Measurements from ENCODE around the gene GRIP1.

The GRIP1 gene

DNA sequence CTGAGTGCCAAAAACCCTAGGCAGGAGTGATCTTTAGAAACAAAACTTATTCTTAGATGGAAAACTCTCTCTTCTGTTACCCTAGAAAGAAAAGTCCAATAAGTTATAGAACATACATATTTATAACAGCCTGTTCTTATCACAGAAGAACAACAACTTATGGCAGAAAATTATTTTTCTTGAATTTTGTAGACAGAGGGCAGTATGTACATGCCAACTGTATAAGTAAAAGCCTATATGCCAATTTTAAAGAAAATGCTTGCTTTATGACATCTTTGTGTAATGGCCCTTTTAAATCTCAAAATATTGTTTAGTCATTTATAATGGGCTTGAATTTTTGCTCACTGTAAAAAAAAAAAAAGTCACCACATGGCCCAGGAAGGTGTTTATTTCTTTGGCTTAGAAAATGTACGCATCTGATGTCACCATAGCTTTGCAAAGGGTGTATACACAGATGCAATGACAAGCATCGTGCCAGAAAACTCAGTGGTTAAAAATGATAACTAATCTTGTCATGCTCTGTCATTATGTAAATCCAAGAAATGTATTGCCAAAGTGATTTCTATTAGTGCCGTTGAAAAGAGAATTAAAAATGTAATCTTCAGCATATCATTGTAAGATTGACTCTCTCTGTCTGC lies 38.3 kb upstream of the GRIP1 start:
- no peak overlapping the region for H3K4me2 ChIP-seq (ENCODE audit: low read depth, low read length)
- H3K4me3 ChIP-seq (ENCODE audit: low read length): no peak overlapping the region
- DNase-seq: no peak
- H3K9me3 ChIP-seq (replicated peaks; ENCODE audit: insufficient read depth, low read length): no peaks in the 10 kb centered on the region
- no peaks in the 10 kb centered on the region for H3K27me3 ChIP-seq (replicated peaks; ENCODE audit: insufficient read depth, low read length)
- no peak overlapping the region for H3K9ac ChIP-seq (ENCODE audit: low read length)
- H3F3A ChIP-seq (ENCODE audit: insufficient read depth, low read length): peaks cover 6% of the 10 kb centered on the region; the same call in 1 of the 2 replicates
- no peaks in the 10 kb centered on the region for H4K20me1 ChIP-seq (ENCODE audit: insufficient read depth, low read length)
- no peaks in the 10 kb centered on the region for H3K9me2 ChIP-seq (replicated peaks; ENCODE audit: insufficient read depth, low read length)
- no peak overlapping the region for H3K27ac ChIP-seq (ENCODE audit: low read length)
- TF ChIP-seq, protein P1, sequence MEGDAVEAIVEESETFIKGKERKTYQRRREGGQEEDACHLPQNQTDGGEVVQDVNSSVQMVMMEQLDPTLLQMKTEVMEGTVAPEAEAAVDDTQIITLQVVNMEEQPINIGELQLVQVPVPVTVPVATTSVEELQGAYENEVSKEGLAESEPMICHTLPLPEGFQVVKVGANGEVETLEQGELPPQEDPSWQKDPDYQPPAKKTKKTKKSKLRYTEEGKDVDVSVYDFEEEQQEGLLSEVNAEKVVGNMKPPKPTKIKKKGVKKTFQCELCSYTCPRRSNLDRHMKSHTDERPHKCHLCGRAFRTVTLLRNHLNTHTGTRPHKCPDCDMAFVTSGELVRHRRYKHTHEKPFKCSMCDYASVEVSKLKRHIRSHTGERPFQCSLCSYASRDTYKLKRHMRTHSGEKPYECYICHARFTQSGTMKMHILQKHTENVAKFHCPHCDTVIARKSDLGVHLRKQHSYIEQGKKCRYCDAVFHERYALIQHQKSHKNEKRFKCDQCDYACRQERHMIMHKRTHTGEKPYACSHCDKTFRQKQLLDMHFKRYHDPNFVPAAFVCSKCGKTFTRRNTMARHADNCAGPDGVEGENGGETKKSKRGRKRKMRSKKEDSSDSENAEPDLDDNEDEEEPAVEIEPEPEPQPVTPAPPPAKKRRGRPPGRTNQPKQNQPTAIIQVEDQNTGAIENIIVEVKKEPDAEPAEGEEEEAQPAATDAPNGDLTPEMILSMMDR (IDR thresholded peaks at IDR 0.05; ENCODE audit: low read length): peak; percentile 32
- TF ChIP-seq EZH2phosphoT487 (IDR thresholded peaks at IDR 0.05; ENCODE audit: low read length): no peak
- H3K4me1 ChIP-seq (ENCODE audit: low read length): peaks cover 23% of the 10 kb centered on the region
- H3K79me2 ChIP-seq (ENCODE audit: low read length): no peaks in the 10 kb centered on the region
- H2AFZ ChIP-seq (ENCODE audit: low read length): no peak overlapping the region
- no peaks in the 10 kb centered on the region for H3K36me3 ChIP-seq (replicated peaks; ENCODE audit: insufficient read depth, low read length)

DNA sequence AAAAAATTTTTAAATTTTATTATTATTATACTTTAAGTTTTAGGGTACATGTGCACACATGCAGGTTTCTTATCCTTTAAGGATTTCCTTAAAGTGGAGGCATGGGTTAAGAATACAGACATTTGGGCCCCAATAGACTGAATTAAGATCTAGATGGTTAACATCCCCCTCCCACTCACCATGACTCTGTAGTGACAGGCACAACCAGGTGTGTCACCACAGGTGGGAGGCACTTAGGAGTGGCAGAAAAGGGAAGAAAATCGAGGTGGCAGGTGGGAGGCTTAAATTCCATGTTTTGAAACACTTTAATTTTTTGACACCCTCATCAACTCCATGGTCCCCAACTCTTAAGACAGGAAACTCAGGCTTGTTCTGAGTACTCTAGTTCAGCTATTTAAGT lies 37.6 kb upstream of the GRIP1 start:
- no peak overlapping the region for H3K4me3 ChIP-seq (ENCODE audit: low read length)
- H3K27me3 ChIP-seq (replicated peaks; ENCODE audit: insufficient read depth, low read length): no peaks in the 10 kb centered on the region
- H2AFZ ChIP-seq (ENCODE audit: low read length): no peak overlapping the region
- H3K27ac ChIP-seq (ENCODE audit: low read length): no peak overlapping the region
- H3K9me2 ChIP-seq (replicated peaks; ENCODE audit: insufficient read depth, low read length): no peaks in the 10 kb centered on the region
- H3K4me1 ChIP-seq (ENCODE audit: low read length): peaks cover 23% of the 10 kb centered on the region
- no peak overlapping the region for H3K4me2 ChIP-seq (ENCODE audit: low read depth, low read length)
- no peaks in the 10 kb centered on the region for H3K36me3 ChIP-seq (replicated peaks; ENCODE audit: insufficient read depth, low read length)
- DNase-seq: no peak
- H3F3A ChIP-seq (ENCODE audit: insufficient read depth, low read length): peaks cover 6% of the 10 kb centered on the region; the same call in 1 of the 2 replicates
- no peaks in the 10 kb centered on the region for H4K20me1 ChIP-seq (ENCODE audit: insufficient read depth, low read length)
- H3K9ac ChIP-seq (ENCODE audit: low read length): no peak overlapping the region
- H3K79me2 ChIP-seq (ENCODE audit: low read length): no peaks in the 10 kb centered on the region
- TF ChIP-seq EZH2phosphoT487 (IDR thresholded peaks at IDR 0.05; ENCODE audit: low read length) (no peak), EZH2 (optimal IDR thresholded peaks at IDR 0.05; ENCODE audit: low read depth, low read length) (no peak)
- TF ChIP-seq, protein P1 (IDR thresholded peaks at IDR 0.05; ENCODE audit: low read length): no peak
- no peaks in the 10 kb centered on the region for H3K9me3 ChIP-seq (replicated peaks; ENCODE audit: insufficient read depth, low read length)

DNA sequence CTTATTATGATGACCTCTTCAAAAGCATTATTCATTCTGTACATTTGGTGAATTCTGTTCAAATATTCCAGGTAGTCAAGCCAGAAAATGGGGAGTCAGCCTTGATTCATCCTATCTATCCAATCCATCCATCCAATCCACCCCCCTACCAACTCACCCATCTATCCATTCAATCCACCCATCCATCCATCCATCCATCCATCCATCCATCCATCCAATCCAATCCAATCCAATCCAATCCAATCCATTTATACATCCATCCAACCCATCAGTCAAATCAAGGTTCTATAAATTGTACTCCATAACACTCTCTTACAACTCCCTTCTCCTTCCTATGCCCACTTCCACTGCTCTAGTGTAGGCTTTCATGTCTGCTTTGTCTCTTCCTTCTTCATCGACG lies 35.8 kb upstream of the GRIP1 start:
- Histone ChIP-seq H3K9me3 (replicated peaks; ENCODE audit: insufficient read depth, low read length) (no peaks in the 10 kb centered on the region), H3K4me3 (ENCODE audit: low read length) (peak overlapping the region; percentile 52; the same call in 1 of the 2 replicates), H3K9me2 (replicated peaks; ENCODE audit: insufficient read depth, low read length) (no peaks in the 10 kb centered on the region), H3K79me2 (ENCODE audit: low read length) (no peaks in the 10 kb centered on the region), H3F3A (ENCODE audit: insufficient read depth, low read length) (peaks cover 6% of the 10 kb centered on the region; the same call in 1 of the 2 replicates), H3K4me2 (ENCODE audit: low read depth, low read length) (peak overlapping the region; percentile 58), H3K27me3 (replicated peaks; ENCODE audit: insufficient read depth, low read length) (no peaks in the 10 kb centered on the region), H3K36me3 (replicated peaks; ENCODE audit: insufficient read depth, low read length) (no peaks in the 10 kb centered on the region), H2AFZ (ENCODE audit: low read length) (no peak overlapping the region), H3K9ac (ENCODE audit: low read length) (no peak overlapping the region), H3K4me1 (ENCODE audit: low read length) (peaks cover 23% of the 10 kb centered on the region), H4K20me1 (ENCODE audit: insufficient read depth, low read length) (no peaks in the 10 kb centered on the region), H3K27ac (ENCODE audit: low read length) (no peak overlapping the region)
- TF ChIP-seq EZH2 (optimal IDR thresholded peaks at IDR 0.05; ENCODE audit: low read depth, low read length) (no peak), EZH2phosphoT487 (IDR thresholded peaks at IDR 0.05; ENCODE audit: low read length) (no peak)
- TF ChIP-seq, protein P1 (IDR thresholded peaks at IDR 0.05; ENCODE audit: low read length): no peak
- no peak for DNase-seq
